HG03045 (cell line): ENCODE results near the gene AGAP5.
"Not testable (repeated sequence)": the region's sequence is repeated elsewhere in the genome, so short reads cannot be mapped to it uniquely, and the experiment has no call there.

Experiments
- ATAC-seq: cut with Tn5 transposase; IDR thresholded peaks from one replicate; pipeline ENCODE4 v1.9.1; 2021; ENCODE audit warnings: mild to moderate bottlenecking, moderate library complexity; ENCODE audit not compliant: unreplicated experiment

The AGAP5 gene

DNA sequence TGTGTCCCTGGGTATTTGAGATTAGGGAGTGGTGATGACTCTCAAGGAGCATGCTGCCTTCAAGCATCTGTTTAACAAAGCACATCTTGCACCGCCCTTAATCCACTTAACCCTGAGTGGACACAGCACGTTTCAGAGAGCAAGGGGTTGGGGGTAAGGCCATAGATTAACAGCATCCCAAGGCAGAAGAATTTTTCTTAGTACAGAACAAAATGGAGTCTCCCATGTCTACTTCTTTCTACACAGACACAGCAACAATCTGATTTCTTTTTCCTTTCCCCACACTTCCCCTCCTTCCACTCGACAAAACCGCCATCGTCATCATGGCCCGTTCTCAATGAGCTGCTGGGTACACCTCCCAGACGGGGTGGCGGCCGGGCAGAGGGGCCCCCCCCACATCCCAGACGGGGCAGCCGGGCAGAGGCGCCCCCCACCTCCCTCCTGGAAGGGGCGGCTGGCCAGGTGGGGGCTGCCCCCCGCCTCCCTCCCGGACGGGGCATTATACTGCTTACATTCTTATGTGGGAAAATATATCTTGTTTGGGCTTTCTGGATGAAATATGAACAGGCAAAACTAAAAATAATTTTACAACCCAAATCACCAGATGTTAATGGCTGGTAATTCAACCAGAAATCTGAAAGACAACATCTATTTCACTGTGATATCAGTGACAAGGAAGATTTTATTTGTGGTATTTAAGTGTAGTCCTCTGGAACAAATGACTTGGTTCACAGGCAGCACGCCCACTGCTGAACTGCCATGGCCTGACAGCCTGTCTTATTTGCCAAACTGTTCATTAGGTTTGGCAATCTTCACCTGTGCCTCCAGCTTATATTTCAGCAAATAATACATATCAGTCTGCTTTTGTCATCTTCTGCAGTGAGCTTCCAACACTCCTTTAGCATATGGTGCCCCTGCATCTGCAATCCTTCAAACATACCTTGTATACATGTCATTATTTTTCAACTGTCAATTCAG lies 17.6 kb upstream of the AGAP5 start:
- not testable (repeated sequence) for ATAC-seq

DNA sequence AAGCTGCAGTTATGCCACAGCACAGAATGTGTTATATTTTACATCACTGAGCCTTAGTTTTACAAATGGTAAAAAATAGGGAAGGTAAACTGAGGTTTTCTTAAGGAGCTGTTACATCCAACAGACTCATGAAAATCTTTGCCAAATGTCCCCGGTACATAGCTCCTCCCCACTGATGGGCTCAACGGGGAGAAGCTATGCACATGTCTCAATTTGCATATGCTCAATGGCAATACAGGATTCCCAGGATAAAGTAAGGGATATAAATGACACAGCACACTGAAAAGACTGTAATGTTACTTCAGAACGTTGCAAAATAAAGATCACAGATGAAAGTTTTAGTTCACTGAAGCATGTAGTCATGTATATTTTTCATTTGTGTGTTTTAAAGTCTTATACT lies 16.6 kb upstream of the AGAP5 start:
- ATAC-seq: not testable (repeated sequence)

GRCh38 chr10:73713912-73714311 lies 16.0 kb upstream of the AGAP5 start:
- ATAC-seq: not testable (repeated sequence)

DNA sequence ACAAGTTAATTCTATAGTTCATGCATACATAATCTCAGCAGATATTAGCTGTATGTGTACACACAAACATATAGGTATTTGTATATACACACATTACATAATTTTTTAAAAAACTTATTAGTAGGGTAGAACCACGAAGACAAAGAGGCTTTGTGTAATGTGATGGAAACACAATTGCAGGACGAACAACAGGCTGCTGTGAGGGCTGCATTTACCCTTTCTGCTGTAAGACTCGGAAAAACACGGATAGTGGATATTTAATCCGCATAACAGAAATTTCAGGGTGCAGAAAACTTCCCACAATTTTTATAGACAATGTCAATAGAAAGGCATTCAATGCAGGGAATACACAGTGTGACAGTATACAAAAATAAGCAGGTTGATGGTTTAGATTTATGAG lies 13.8 kb upstream of the AGAP5 start:
- not testable (repeated sequence) for ATAC-seq

- not testable (repeated sequence) for ATAC-seq
Measured at GRCh38 chr10:73708122-73708521, 10.2 kb upstream of the AGAP5 start.

- ATAC-seq: not testable (repeated sequence)
Measured at GRCh38 chr10:73707628-73708027, 9.7 kb upstream of the AGAP5 start.

DNA sequence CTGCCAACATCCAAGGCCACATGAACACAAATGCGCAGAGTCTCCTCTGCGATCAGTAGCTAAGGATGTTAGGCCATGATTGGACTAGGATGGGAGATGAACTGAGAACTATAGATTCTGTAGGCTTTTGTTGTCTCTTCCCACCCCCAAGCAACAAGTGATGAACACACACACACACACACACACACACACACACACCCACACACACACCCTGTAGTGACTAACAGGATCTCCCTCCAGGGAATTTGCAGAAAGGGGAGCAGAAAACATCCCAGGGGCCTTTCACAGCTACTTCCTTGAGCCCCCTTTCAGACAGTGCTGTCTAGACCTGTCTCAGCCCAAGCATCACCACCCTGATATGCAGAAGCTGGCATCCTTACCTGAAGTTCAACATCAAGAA lies 8.6 kb upstream of the AGAP5 start:
- not testable (repeated sequence) for ATAC-seq

DNA sequence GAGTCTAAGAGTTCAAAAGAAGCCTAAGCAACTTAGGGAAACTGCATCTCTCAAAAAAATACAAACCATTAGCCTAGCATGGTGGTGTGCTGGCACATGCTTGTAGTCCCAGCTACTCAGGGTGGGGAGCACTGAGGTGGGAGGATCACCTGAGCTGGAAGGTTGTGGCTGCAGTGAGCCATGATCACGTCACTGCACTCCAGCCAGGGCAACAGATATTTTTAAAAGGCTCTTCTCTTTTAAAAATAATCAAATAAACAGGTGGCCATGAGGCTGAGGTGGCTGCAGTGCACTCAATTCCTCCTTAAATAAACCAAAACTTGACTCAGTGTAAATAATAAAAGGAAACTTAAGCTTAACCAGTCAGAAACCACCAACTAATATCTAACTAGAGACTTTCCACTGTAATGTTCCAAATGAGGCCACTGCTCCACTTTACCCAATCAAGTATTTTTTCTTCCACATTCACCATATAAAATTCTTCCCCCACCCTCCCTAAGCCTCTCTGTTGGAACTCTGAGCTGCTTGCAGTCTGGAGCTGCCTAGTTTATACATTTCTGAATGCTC lies 7.7 kb upstream of the AGAP5 start:
- not testable (repeated sequence) for ATAC-seq

GRCh38 chr10:73703924-73704323 lies 6.0 kb upstream of the AGAP5 start:
- ATAC-seq: not testable (repeated sequence)

GRCh38 chr10:73698819-73699218 lies 910 bp upstream of the AGAP5 start:
- ATAC-seq: not testable (repeated sequence)

GRCh38 chr10:73695302-73695701 lies 2.6 kb downstream of the AGAP5 start:
- not testable (repeated sequence) for ATAC-seq

DNA sequence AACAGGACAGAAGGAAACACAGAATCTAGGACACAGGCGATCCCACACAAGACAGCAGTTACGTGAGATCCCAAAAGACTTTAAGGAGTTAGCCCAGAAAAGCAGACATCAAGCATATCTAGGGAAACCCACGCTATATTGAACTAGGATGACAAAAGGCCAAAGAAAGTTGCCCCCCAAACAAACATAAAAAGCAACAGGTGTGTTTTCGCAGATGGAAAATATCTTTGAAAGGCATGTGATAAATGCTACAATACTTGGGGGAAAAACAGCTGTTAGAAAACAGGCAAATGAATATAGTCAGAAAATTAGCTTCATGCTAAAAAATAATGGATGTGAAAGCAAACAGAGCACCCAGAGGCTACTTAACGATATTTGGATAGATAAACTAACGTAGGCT lies 7.2 kb downstream of the AGAP5 start:
- not testable (repeated sequence) for ATAC-seq

DNA sequence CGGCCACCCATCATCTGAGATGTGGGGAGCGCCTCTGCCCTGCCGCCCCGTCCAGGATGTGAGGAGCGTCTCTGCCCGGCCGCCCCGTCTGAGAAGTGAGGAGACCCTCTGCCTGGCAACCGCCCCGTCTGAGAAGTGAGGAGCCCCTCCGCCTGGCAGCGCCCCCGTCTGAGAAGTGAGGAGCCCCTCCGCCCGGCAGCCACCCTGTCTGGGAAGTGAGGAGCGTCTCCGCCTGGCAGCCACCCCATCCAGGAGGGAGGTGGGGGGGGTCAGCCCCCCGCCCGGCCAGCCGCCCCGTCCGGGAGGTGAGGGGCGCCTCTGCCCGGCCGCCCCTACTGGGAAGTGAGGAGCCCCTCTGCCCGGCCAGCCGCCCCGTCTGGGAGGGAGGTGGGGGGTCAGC lies 8.3 kb downstream of the AGAP5 start:
- not testable (repeated sequence) for ATAC-seq

DNA sequence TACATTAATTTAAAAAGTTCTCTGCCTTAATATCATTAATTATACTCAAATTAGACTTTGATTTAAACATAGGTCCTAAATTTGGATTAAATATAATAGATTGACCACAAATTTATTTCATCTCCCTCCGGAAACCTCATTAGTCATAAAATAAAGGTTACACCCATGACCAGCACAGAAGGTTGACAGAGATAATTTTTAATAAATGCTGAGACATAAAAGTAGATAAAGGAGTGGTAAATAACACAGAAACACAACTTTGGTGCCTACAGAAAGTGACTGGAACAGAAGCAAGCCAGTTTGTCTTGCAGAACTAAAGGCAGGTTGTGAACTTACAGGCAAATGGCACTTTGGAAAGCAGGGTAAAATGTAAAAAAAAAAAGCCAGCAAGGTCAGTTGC lies 10.3 kb downstream of the AGAP5 start:
- not testable (repeated sequence) for ATAC-seq

DNA sequence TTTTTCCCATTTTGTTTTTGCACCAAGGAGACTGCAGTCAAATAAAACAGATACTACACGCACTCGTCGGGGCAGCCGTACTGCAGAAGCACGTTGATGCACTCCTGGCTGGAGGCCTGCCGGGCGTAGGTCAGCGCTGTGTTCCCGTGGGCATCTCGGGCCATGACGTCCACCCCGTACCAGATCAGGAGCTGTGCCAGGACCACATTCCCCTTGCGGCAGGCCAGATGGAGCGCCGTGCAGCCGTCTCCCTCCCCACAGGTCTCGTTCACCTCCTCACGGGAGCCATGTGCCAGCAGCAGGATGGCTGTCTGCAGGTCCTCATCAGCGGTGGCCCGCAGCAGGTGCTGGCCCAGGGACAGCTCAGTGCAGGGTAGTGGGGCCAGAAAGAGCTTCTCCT lies 23.4 kb downstream of the AGAP5 start:
- not testable (repeated sequence) for ATAC-seq

DNA sequence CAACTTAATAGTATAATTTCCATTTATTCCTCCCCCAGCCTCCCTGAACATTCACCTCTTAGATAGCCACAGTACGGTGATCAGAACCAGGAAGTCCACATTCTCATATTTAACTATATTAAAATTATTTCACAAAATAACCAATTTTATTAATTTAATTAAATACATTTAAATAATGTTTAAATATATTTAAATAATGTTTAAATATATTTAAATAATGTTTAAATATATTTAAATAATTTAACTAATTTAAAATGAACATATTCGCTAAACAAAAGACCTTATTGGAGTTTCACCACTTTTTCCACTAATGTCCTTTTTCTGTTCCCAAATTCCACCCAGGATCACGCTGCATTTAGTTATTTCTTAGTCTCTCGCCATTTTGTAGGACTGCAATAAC lies 29.5 kb downstream of the AGAP5 start:
- not testable (repeated sequence) for ATAC-seq

DNA sequence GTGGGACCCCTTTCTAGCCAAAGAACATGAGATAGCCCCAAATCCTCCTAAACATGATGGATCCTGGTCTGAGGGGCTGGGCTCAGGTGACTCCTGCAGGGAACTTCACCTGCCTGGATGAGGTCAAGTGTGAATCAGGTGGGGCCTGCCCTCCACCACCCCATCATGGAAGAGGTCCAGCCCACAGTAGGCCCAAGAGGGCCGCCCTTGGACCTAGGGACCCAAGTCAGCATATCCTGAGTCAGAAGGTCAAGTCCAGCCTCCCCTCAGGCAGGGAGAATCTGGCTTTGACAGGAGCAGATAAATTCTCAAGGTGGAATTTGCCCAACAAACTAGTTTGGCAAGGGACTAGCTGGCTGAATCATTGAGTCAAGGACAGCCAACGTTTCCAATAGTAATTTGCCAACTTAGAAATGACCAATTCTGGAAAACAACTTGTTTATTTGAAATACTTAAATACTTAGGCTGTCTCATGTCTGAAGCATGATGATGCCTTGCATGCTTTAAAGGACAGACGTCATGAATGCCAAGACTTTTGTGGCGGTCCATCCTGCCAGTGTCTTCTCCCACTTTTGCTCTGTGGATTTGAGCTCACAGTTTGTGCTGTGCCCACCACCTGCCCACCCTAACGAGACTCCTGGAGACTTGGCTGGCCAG lies 31.6 kb downstream of the AGAP5 start:
- not testable (repeated sequence) for ATAC-seq

GRCh38 chr10:73665581-73665980 lies 32.3 kb downstream of the AGAP5 start:
- not testable (repeated sequence) for ATAC-seq

DNA sequence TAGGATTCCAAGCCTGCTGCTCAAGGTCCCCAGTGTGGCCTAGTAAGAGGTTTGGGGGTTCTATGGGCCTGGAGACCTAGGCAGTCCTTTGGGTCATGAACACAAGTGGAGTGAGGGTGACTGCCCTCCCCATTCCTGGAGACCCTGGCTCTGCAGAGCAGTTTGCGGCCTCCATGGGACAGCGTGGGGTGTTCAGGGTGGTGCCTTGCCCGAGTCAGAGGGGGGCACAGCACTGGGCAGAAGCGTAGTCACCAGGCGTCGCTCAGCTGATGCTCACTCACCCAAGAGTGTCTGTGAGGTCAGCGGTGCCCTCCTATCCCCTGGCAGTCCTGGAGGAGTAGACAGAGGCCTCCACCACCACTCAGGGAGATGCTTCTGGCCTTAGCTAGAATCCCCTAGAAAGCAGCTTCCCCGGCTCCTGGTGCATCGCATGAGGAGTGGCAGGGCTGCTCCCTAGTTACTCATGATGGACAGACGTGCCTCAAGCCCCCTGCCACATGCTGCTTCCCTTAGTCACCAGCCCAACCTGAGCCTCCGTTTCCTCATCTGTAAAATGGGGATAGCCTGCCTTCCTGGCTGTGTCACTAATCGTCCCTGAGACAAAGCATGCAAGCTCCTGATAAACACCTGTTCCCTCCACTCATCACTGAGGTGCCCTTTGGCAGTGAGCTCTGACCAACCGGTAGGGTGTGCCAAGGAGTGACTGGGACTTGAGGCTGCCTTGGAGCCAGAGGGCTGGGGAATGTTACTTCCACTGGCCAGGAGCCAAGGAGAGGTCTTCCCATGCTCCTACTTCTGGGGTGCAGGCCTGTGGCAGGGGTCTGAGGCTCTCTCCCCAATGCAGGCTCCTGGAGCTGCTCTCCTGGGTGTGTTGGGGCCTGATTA lies 33.5 kb downstream of the AGAP5 start:
- not testable (repeated sequence) for ATAC-seq

GRCh38 chr10:73663621-73664020 lies 34.3 kb downstream of the AGAP5 start:
- ATAC-seq: not testable (repeated sequence)
